GM19035 (cell line): ENCODE results near the gene NPHP4.

Experiments
- ATAC-seq: cut with Tn5 transposase; IDR thresholded peaks from one replicate; pipeline ENCODE4 v1.9.1; 2021; ENCODE audit not compliant: unreplicated experiment

Gene NPHP4

GRCh38 chr1:5915587-5916571, 76.3 kb downstream of the NPHP4 start:
- ATAC-seq, result no peak

GRCh38 chr1:5914676-5915365, 77.4 kb downstream of the NPHP4 start:
- ATAC-seq, result no peak

GRCh38 chr1:5913876-5914275, 78.3 kb downstream of the NPHP4 start:
- ATAC-seq, result no peak

- ATAC-seq, result no peak
Measured at GRCh38 chr1:5913078-5913845, 79.0 kb downstream of the NPHP4 start.

- no peak for ATAC-seq
Measured at GRCh38 chr1:5911871-5912271, 80.4 kb downstream of the NPHP4 start.

GRCh38 chr1:5911157-5911556, 81.1 kb downstream of the NPHP4 start:
- ATAC-seq, result no peak

GRCh38 chr1:5910666-5911065, 81.6 kb downstream of the NPHP4 start:
- no peak for ATAC-seq

GRCh38 chr1:5910276-5910620, 82.0 kb downstream of the NPHP4 start:
- ATAC-seq, result no peak

- ATAC-seq, result no peak
Measured at GRCh38 chr1:5909576-5910275, 82.5 kb downstream of the NPHP4 start.

- ATAC-seq, result no peak
Measured at GRCh38 chr1:5908461-5909375, 83.5 kb downstream of the NPHP4 start.

- no peak for ATAC-seq
Measured at GRCh38 chr1:5907966-5908365, 84.3 kb downstream of the NPHP4 start.

GRCh38 chr1:5907386-5907785, 84.8 kb downstream of the NPHP4 start:
- no peak for ATAC-seq

GRCh38 chr1:5906966-5907365, 85.3 kb downstream of the NPHP4 start:
- ATAC-seq, result no peak

- no peak for ATAC-seq
Measured at GRCh38 chr1:5906116-5906515, 86.1 kb downstream of the NPHP4 start.

GRCh38 chr1:5905436-5905835, 86.8 kb downstream of the NPHP4 start:
- no peak for ATAC-seq

- no peak for ATAC-seq
Measured at GRCh38 chr1:5904551-5904950, 87.7 kb downstream of the NPHP4 start.

- no peak for ATAC-seq
Measured at GRCh38 chr1:5903680-5904079, 88.5 kb downstream of the NPHP4 start.

- ATAC-seq, result no peak
Measured at GRCh38 chr1:5903031-5903430, 89.2 kb downstream of the NPHP4 start.

GRCh38 chr1:5901841-5902240, 90.4 kb downstream of the NPHP4 start:
- ATAC-seq, result no peak

GRCh38 chr1:5901150-5901549, 91.1 kb downstream of the NPHP4 start:
- no peak for ATAC-seq
